Stomach (tissue), 9 donors: Measurements from ENCODE around the gene SLC35F3. TPM values are rescaled to one million over a fixed set of nuclear protein-coding genes. Genes with fewer than 3 reads are reported as not detected.

Experiments used
- DNase-seq, 2 donors: peaks; one replicate each; pipeline versions ENCODE4 v3.0.0 to v3.0.0-alpha.2; 2013 to 2019
- H3K27ac ChIP-seq, 5 donors: fragments of 200-600 bp in 4 of 5; sonication (generic) in 4 of 5; one replicate each; pipeline ENCODE4 v1.5.1; 2013 to 2019; ENCODE audit warnings: mild to moderate bottlenecking in 1 of 5, moderate library complexity in 1 of 5
- H3K27me3 ChIP-seq, 3 donors: fragments of 200-600 bp; sonication (generic); one replicate each; pipeline ENCODE4 v1.5.1; 2017 to 2019; ENCODE audit warnings: mixed run types in 1 of 3
- H3K36me3 ChIP-seq, 4 donors: fragments of 200-600 bp; sonication (generic); 1 replicate in 3 of 4; 2 replicates in 1 of 4; pipeline ENCODE4 v1.5.1; 2016 to 2019
- H3K4me1 ChIP-seq, 4 donors: fragments of 200-600 bp; sonication (generic); one replicate each; pipeline ENCODE4 v1.5.1; 2016 to 2019
- H3K4me3 ChIP-seq, 4 donors: fragments of 200-600 bp; sonication (generic) in 3 of 4; one replicate each; pipeline ENCODE4 v1.5.1; 2016 to 2019; ENCODE audit warnings: mild to moderate bottlenecking in 1 of 4
- H3K9me3 ChIP-seq, 4 donors: fragments of 200-600 bp; sonication (generic); one replicate each; pipeline ENCODE4 v1.5.1; 2016 to 2019
- EP300 ChIP-seq: sonication (generic); formaldehyde crosslinking; IDR thresholded peaks from one replicate; pipeline ENCODE4 v1.6.1; 2017; ENCODE audit warnings: antibody characterized with exemption
- POLR2A ChIP-seq, 4 donors: fragments of 450-650 bp; IDR thresholded peaks; one replicate each; pipeline ENCODE4 v1.6.1; 2016; ENCODE audit warnings: antibody characterized with exemption in 4 of 4, control low read depth in 2 of 4, mild to moderate bottlenecking in 1 of 4, moderate library complexity in 1 of 4
- POLR2AphosphoS5 ChIP-seq, 3 donors: sonication (generic); formaldehyde crosslinking; IDR thresholded peaks; one replicate each; pipeline ENCODE4 v1.6.1; 2016; ENCODE audit warnings: antibody characterized with exemption in 3 of 3
- WGBS, 5 donors: extraction: QIAGEN DNeasy Blood & Tissue Kit in 3 of 5; methylation state at CpG; one replicate each; pipeline versions ENCODE4 v1.1.5 to v1.1.7; 2013 to 2018; 5-methylcytosine and 5-hydroxymethylcytosine counted together
- intact Hi-C: fragments of 100-400 bp; cut with DNase I; formaldehyde crosslinking; loops from one replicate; pipeline ENCODE4 v1.15.1; 2023; ENCODE audit warnings: low total_unique reads
- polyA plus RNA-seq, 3 donors: library from polyadenylated mRNA; stranded (reverse); fragments of 200-250 nt; gene quantifications; one replicate each; pipeline ENCODE4 v1.2.3, GENCODE V29; 2013
- total RNA-seq, 5 donors: library from RNA; depleted of rRNA; stranded (reverse); fragments of >200 nt; gene quantifications; one replicate each; pipeline versions ENCODE4 v1.1.0 to v1.2.3, GENCODE V29; 2014 to 2016
- TF ChIP-seq, protein P1 (sequence below), 7 experiments: fragments of 450-650 bp in 4 of 7; fragments of 200-600 bp in 3 of 7; sonication (generic) in 3 of 7; IDR thresholded peaks; one replicate each; pipeline ENCODE4 v1.5.1; 2016 to 2019; ENCODE audit warnings: antibody characterized with exemption in 7 of 7, control low read depth in 2 of 7, mild to moderate bottlenecking in 1 of 7
- donor health status: healthy with polysubstance abuse.
- donor health status: Bipolar disorder and iron deficiency.
- donor health status: healthy.

Gene SLC35F3
- total and polyA plus RNA-seq, 8 donors, result under 0.01 to 1.5 (median 0.59) TPM; not detected in 2

GRCh38 chr1:233998456-233998855 is 94.0 kb downstream of the SLC35F3 start:
- TF ChIP-seq POLR2AphosphoS5 (IDR thresholded peaks at IDR 0.05), result no peak
- intact Hi-C loops, result no loop called here
- no peaks in the 10 kb centered on the region for H3K9me3 ChIP-seq
- H3K27me3 ChIP-seq, result no peaks in the 10 kb centered on the region
- no peak overlapping the region for H3K27ac ChIP-seq
- whole genome bisulfite sequencing, 5 donors, result 82 to 87% (median 83%) methylated on average over 3 of the region's 3 CpGs
- no peaks in the 10 kb centered on the region for H3K36me3 ChIP-seq
- H3K4me3 ChIP-seq, result no peak overlapping the region
- DNase-seq, result no peak
- H3K4me1 ChIP-seq, result no peaks in the 10 kb centered on the region

GRCh38 chr1:233998891-233999290 is 94.4 kb downstream of the SLC35F3 start:
- no peaks in the 10 kb centered on the region for H3K4me1 ChIP-seq
- H3K27me3 ChIP-seq, result no peaks in the 10 kb centered on the region
- no peak for TF ChIP-seq POLR2A (IDR thresholded peaks at IDR 0.05)
- no peak for TF ChIP-seq POLR2AphosphoS5 (IDR thresholded peaks at IDR 0.05)
- TF ChIP-seq, protein P1, sequence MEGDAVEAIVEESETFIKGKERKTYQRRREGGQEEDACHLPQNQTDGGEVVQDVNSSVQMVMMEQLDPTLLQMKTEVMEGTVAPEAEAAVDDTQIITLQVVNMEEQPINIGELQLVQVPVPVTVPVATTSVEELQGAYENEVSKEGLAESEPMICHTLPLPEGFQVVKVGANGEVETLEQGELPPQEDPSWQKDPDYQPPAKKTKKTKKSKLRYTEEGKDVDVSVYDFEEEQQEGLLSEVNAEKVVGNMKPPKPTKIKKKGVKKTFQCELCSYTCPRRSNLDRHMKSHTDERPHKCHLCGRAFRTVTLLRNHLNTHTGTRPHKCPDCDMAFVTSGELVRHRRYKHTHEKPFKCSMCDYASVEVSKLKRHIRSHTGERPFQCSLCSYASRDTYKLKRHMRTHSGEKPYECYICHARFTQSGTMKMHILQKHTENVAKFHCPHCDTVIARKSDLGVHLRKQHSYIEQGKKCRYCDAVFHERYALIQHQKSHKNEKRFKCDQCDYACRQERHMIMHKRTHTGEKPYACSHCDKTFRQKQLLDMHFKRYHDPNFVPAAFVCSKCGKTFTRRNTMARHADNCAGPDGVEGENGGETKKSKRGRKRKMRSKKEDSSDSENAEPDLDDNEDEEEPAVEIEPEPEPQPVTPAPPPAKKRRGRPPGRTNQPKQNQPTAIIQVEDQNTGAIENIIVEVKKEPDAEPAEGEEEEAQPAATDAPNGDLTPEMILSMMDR (IDR thresholded peaks at IDR 0.05), result no peak
- no peak for TF ChIP-seq EP300
- no peaks in the 10 kb centered on the region for H3K9me3 ChIP-seq
- no peak for DNase-seq
- intact Hi-C loops, result no loop called here
- H3K36me3 ChIP-seq, result no peaks in the 10 kb centered on the region
- H3K27ac ChIP-seq, result no peak overlapping the region
- H3K4me3 ChIP-seq, result no peak overlapping the region
- WGBS, 5 donors, result 67 to 82% (median 78%) methylated on average over 6 of the region's 6 CpGs

DNA sequence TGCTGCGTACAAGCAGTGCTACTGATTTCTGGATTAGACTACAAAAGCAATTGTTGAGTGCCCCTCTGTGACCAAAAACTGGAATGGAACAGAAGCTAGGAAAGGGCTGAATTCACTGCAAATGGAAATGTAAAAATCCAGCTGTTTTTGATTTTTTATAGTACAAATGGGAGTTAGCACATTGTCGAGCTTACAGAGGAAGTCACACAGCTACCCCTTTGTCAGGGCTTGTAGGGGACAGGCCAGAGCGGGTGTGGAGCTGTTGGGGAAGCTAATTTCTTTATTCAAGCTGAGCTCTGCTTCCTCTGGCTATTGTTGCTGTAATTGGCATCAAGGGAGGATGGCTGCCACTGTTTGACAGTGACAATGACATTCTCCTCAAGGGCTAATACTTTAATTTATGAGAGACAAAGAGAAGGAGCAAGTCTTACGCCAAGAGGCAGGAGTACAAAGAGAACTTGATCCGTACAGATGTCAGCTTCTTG is 96.1 kb downstream of the SLC35F3 start:
- Histone ChIP-seq H3K36me3 (no peaks in the 10 kb centered on the region), H3K4me3 (no peak overlapping the region), H3K27ac (no peak overlapping the region), H3K9me3 (no peaks in the 10 kb centered on the region), H3K4me1 (no peaks in the 10 kb centered on the region), H3K27me3 (no peaks in the 10 kb centered on the region)
- intact Hi-C loops, result no loop called here
- no peak for DNase-seq
- TF ChIP-seq POLR2AphosphoS5 (IDR thresholded peaks at IDR 0.05) (no peak), POLR2A (IDR thresholded peaks at IDR 0.05) (no peak), EP300 (no peak)
- TF ChIP-seq, protein P1 (IDR thresholded peaks at IDR 0.05), result no peak
- 50 to 62% (median 59%) methylated on average over 5 of the region's 5 CpGs for WGBS, 5 donors

DNA sequence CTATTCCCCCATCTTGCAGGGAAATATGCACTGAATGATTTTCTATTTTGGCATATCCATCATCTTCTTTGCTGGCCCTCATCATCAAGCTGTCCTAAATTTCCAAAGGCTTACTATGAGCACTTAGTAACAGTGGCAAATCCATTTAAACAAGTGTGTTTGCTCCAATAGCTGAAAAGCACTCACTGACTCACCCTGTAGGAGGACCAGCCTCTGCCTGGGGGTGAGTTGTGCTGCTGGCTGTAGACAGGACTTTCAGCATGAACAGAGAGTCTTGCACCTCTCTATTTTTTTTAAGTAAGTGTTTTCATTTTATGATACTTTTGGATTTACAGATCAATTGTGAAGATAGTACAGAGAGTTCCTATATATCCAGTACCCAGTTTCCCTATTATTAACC is 97.3 kb downstream of the SLC35F3 start:
- H3K27me3 ChIP-seq, result no peaks in the 10 kb centered on the region
- H3K27ac ChIP-seq, result no peak overlapping the region

GRCh38 chr1:234004591-234004990 is 100.1 kb downstream of the SLC35F3 start:
- H3K27ac ChIP-seq, result no peak overlapping the region
- no peak for TF ChIP-seq EP300
- TF ChIP-seq POLR2A (IDR thresholded peaks at IDR 0.05), result no peak
- TF ChIP-seq POLR2AphosphoS5 (IDR thresholded peaks at IDR 0.05), result no peak
- TF ChIP-seq, protein P1 (IDR thresholded peaks at IDR 0.05), result no peak
- no peak overlapping the region for H3K4me3 ChIP-seq
- DNase-seq, result no peak
- H3K9me3 ChIP-seq, result peaks cover 0 to 7% (median 2%) of the 10 kb centered on the region in 4 donors
- intact Hi-C loops, result no loop called here
- no peaks in the 10 kb centered on the region for H3K27me3 ChIP-seq
- H3K36me3 ChIP-seq, result no peaks in the 10 kb centered on the region
- no peaks in the 10 kb centered on the region for H3K4me1 ChIP-seq

More for the DNA sequence above, 97.3 kb downstream of the SLC35F3 start:
- no peak for DNase-seq
- H3K36me3 ChIP-seq, result no peaks in the 10 kb centered on the region
- H3K4me3 ChIP-seq, result no peak overlapping the region
- intact Hi-C loops, result no loop called here
- TF ChIP-seq POLR2AphosphoS5 (IDR thresholded peaks at IDR 0.05) (no peak), EP300 (no peak), POLR2A (IDR thresholded peaks at IDR 0.05) (no peak)
- TF ChIP-seq, protein P1 (IDR thresholded peaks at IDR 0.05), result no peak
- no peaks in the 10 kb centered on the region for H3K4me1 ChIP-seq
- no peaks in the 10 kb centered on the region for H3K9me3 ChIP-seq
